Liver (tissue), 3 donors: ENCODE measurements around the gene ZNF684.

Experiments
- JUND ChIP-seq, 2 donors: IDR thresholded peaks; 2 replicates each; pipeline ENCODE4 v1.6.1; 2016; ENCODE audit warnings: antibody characterized with exemption in 2 of 2
- TAF1 ChIP-seq: conservative IDR thresholded peaks from 2 replicates; pipeline ENCODE4 v1.6.1; 2016; ENCODE audit warnings: antibody characterized with exemption, mild to moderate bottlenecking
- YY1 ChIP-seq: IDR thresholded peaks from 2 replicates; pipeline ENCODE4 v1.6.1; 2016; ENCODE audit warnings: antibody characterized with exemption, mild to moderate bottlenecking
- TF ChIP-seq, protein P1 (sequence below): IDR thresholded peaks from 2 replicates; pipeline ENCODE4 v1.6.1; 2016; ENCODE audit warnings: antibody characterized with exemption, mild to moderate bottlenecking
- TF ChIP-seq, protein P2 (sequence below): fragments of 150-350 bp; IDR thresholded peaks from 2 replicates; pipeline ENCODE4 v1.5.1; 2017; ENCODE audit warnings: improper control_type of control experiment, low read depth, low read length; ENCODE audit not compliant: missing input control
- TF ChIP-seq, protein P3 (sequence below): IDR thresholded peaks from 2 replicates; pipeline ENCODE4 v1.6.1; 2016; ENCODE audit warnings: antibody characterized with exemption
- donor health status: healthy.
- donor health status: healthy.

DNA sequence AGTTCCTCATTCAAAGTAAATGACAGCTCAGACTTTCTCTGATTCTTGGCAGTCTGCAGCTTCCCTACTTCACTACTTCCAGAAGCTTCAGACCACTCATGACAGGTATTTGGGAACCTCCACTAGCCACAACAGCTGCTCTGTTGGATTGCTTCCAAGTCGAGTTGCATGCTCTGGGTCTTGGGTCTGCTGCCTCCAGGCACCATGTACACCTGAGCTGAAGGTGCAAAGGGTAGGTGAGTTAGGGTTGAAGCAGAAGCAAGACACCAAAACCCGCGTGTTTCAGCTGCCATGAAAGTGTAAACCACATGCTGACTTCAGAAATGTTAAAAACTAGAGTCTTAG lies 62.7 kb downstream of the ZNF684 start:
- TF ChIP-seq, protein P1, sequence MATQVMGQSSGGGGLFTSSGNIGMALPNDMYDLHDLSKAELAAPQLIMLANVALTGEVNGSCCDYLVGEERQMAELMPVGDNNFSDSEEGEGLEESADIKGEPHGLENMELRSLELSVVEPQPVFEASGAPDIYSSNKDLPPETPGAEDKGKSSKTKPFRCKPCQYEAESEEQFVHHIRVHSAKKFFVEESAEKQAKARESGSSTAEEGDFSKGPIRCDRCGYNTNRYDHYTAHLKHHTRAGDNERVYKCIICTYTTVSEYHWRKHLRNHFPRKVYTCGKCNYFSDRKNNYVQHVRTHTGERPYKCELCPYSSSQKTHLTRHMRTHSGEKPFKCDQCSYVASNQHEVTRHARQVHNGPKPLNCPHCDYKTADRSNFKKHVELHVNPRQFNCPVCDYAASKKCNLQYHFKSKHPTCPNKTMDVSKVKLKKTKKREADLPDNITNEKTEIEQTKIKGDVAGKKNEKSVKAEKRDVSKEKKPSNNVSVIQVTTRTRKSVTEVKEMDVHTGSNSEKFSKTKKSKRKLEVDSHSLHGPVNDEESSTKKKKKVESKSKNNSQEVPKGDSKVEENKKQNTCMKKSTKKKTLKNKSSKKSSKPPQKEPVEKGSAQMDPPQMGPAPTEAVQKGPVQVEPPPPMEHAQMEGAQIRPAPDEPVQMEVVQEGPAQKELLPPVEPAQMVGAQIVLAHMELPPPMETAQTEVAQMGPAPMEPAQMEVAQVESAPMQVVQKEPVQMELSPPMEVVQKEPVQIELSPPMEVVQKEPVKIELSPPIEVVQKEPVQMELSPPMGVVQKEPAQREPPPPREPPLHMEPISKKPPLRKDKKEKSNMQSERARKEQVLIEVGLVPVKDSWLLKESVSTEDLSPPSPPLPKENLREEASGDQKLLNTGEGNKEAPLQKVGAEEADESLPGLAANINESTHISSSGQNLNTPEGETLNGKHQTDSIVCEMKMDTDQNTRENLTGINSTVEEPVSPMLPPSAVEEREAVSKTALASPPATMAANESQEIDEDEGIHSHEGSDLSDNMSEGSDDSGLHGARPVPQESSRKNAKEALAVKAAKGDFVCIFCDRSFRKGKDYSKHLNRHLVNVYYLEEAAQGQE: no peak
- TF ChIP-seq, protein P2, sequence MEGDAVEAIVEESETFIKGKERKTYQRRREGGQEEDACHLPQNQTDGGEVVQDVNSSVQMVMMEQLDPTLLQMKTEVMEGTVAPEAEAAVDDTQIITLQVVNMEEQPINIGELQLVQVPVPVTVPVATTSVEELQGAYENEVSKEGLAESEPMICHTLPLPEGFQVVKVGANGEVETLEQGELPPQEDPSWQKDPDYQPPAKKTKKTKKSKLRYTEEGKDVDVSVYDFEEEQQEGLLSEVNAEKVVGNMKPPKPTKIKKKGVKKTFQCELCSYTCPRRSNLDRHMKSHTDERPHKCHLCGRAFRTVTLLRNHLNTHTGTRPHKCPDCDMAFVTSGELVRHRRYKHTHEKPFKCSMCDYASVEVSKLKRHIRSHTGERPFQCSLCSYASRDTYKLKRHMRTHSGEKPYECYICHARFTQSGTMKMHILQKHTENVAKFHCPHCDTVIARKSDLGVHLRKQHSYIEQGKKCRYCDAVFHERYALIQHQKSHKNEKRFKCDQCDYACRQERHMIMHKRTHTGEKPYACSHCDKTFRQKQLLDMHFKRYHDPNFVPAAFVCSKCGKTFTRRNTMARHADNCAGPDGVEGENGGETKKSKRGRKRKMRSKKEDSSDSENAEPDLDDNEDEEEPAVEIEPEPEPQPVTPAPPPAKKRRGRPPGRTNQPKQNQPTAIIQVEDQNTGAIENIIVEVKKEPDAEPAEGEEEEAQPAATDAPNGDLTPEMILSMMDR: no peak
- TF ChIP-seq, protein P3, sequence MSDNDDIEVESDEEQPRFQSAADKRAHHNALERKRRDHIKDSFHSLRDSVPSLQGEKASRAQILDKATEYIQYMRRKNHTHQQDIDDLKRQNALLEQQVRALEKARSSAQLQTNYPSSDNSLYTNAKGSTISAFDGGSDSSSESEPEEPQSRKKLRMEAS: no peak
- no peak for TF ChIP-seq JUND (IDR thresholded peaks at IDR 0.05)
- TF ChIP-seq TAF1: no peak
- no peak for TF ChIP-seq YY1
